Measurements from ENCODE around the gene COL4A2.

The COL4A2 gene

GRCh38 chr13:110272651-110273050 lies 34.4 kb upstream of the COL4A2 start:
- no peak for DNase-seq

GRCh38 chr13:110273254-110273653 lies 33.8 kb upstream of the COL4A2 start:
- no peak for DNase-seq

- no peak for DNase-seq
These were observed 32.4 kb upstream of the COL4A2 start for GRCh38 chr13:110274687-110275086.

- no peak for DNase-seq
These were observed 31.0 kb upstream of the COL4A2 start for GRCh38 chr13:110275931-110276552.

DNA sequence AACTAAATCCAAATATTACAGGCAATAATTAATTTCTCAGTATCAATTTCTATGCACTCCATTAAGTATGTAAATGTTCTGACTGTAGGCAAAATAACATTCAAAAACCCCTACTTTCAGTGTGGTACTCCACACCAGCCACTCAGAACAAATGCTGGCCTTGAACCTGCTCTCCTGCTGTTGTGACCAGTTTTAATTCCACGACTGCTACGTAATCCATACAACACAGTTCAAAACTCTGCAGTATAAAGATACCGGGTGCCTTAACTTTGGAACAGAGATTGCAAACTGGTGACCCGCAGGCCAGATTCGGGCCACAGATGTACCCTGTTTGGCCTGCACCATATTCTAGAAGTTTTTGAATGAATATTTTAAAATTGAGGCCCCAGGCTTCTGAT lies 30.5 kb upstream of the COL4A2 start:
- DNase-seq, result no peak

DNA sequence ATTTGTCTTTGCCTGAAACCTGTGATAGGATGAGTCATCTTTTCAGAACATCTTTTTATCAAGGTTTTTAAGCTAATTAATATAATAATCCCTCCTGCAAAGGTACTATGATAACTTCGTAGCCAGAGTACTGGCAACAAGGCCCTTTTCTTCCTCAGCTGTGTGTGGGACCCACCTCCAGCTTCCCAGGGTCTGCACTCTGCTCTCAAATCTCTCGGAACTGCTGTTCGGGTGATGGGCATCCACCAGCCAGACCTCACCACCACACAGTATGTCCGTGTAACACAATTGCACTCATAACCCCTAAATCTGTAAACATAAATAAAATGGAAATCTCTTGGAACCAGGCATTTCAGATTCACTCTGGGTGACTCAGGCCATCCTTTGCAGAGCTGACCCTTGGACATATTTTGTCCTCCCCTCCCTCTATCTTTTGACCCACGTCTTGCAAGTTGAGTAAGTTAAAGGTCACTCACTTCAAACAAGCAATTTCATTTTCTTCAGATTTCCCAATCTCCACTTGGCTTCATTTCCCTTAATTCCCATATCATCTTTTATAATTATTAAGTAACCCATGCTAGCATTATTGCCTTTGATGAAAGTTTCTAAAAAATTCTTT lies 29.6 kb upstream of the COL4A2 start:
- no peak for DNase-seq

- no peak for DNase-seq
These were observed 28.2 kb upstream of the COL4A2 start for GRCh38 chr13:110278859-110279258.

- no peak for DNase-seq
These were observed 27.4 kb upstream of the COL4A2 start for GRCh38 chr13:110279684-110280083.

- no peak for DNase-seq
These were observed 26.8 kb upstream of the COL4A2 start for GRCh38 chr13:110280231-110280813.

DNA sequence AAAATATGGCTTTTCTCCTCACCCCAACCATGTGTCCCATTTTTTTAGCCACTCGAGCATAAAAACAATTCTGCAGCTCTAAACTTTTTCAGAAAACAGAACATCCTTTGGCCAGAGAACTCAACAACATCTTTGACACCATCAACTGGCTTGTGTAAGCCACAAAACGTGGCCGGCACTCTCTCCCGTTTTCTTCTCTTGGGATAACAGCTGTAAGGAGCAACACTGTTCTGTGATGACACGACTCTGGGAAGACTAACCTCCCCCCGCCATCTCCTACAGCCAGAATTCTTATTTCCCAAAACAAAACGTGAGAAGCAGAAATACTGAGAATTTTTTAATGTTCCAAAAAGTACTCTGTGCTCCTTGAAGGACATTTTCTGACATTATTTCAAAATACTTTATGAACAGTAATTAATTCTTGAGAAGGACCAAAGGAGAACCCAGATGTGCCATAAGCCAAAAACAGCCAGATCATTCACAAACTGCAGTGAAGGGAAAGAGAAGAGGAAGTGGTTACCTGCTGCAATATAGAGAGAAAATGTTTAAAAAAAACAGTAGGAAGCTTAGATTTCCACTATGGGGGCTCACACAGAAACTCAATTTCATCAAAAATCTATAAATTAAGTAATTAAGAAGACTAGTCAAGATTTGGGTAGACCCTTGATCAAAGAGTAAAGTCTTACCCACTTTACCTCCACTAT lies 25.9 kb upstream of the COL4A2 start:
- DNase-seq, result no peak

DNA sequence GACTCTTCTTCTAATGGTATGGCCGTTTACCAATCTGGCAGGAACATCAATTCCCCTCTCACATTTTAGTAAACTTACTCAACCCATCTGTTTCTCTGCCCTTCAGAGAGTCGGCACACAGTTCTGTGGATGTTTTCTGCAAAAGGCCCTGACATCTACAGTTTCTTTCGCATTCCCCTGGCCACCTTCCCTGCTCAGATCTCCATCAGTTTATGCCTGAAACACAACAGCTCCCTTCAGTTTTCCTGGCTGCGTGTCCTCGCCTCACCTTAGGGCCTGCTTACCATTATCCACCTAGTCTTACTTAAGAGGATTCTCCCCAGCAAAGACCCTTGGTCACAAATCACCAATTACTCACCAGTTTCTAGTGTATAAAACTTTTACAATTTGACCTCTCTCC lies 25.3 kb upstream of the COL4A2 start:
- DNase-seq, result no peak

DNA sequence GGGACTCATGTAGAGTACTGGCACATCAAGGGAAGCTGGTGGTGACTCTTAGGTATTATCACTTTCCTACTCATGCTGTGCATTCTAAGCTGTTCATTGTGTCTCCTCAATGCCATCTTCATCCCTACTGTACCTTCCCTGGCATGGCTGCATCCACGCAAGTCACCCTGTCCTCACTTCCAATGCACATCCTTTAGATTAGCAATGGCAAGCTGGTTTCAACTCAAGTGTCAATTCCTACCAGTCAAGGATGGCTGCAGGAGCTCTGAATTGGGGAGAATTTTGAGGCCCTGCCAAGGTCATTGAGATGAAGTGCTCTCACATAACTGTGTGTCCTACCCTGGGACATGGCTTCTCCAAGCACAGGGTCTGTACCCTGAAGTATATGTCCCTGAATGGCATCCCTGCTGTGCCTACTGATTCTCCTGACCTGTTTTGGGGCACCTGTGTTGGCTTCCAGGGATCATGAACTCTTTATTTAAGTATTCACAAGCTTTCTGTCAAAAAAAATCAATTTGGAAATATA lies 24.7 kb upstream of the COL4A2 start:
- no peak for DNase-seq

- DNase-seq, result no peak
These were observed 23.2 kb upstream of the COL4A2 start for GRCh38 chr13:110283736-110284517.

- DNase-seq, result no peak
These were observed 22.2 kb upstream of the COL4A2 start for GRCh38 chr13:110284779-110285484.

DNA sequence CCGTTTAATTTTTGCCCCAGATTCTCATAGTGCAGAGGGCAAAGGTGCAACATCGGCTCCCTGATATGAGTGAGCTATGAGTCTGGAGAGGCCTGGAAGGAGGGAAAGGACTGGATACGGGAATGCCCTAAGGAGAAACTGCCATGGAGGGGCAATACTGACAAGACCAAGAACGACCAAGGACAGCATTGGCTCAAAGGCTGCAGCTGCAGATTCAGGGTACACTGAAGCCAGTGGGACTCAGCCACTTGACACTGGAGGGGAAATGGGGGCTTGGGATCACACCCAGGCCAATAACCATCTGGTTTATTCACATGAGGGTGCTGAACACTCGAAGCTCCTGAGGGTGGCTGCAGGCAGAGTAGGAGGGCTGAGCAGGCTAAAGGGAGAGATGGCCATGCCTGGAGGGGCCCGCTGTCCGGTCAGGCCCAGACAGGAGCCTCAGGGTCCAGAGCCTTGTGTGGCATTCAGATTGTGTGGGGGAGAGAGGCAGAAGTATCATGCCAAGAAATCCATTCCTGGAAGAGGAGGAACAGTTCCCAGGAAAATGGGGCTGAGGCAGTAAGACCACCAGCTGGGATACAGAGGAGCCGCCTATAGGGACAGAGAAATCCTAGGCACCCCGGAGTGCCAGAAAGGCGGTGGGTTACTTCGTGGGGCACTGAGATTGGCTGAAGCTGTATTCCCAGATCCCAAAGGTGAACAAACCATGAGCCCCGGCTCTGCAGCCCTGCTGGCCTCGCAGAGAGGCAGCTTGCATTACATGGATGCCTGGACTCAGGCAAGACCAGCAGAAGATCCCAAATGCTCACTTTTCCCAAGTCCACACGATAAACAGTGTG lies 20.9 kb upstream of the COL4A2 start:
- DNase-seq, result no peak

GRCh38 chr13:110286833-110287819 lies 20.0 kb upstream of the COL4A2 start:
- DNase-seq, result no peak

DNA sequence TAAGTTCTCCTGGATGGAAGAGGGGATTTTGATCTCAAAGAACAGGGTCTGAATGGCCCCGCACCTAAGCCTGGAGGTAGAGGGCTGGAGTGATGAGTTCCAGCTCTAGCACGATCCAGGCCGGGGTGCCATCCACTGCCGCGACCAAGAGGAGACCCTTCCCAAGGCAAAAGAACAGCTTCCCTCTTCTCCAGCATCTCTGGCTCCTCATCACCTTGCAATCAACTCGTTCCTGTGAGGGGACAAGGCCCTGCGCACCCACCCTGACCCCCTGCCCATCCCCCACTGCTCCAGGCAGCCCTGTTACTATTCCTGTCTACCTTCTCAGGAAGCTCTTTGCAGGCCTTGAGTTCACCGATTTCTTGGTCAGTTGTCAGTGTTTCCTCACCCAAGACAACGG lies 17.9 kb upstream of the COL4A2 start:
- no peak for DNase-seq

GRCh38 chr13:110289661-110290060 lies 17.4 kb upstream of the COL4A2 start:
- no peak for DNase-seq

GRCh38 chr13:110290153-110290552 lies 16.9 kb upstream of the COL4A2 start:
- no peak for DNase-seq

DNA sequence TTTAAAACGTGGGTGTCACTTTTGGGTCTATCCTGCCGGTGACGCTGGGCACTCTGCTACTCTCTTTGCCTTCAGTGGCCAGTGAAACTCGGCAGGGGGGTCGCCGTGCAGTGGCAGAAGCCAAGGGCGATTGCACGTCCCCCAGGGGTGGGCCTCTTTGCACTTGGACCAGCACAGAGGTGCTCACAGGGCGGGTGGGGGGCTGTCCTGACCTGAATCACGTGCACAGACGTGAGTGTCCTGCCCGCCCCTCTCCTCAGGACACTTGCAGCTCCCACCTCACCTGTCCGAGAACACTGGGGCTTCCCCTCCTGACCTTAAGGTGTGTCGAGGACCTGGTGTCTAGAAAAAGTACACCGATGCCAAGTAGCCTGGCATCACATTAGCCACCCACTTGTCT lies 16.3 kb upstream of the COL4A2 start:
- no peak for DNase-seq
